Hepatocyte (in vitro differentiated cells): ENCODE measurements around the gene MBD5.

Source experiments
- EZH2phosphoT487 ChIP-seq: fragments of 200-600 bp; sonication (generic); IDR thresholded peaks from one replicate; pipeline ENCODE4 v1.6.1; 2018; ENCODE audit warnings: antibody characterized with exemption, mild to moderate bottlenecking, low read depth, moderate library complexity; ENCODE audit not compliant: unreplicated experiment, severe bottlenecking
- TF ChIP-seq, protein P1 (sequence below): fragments of 200-600 bp; sonication (generic); IDR thresholded peaks from 2 replicates; pipeline ENCODE4 v1.5.1; 2016; ENCODE audit warnings: antibody characterized with exemption, mild to moderate bottlenecking; ENCODE audit not compliant: poor library complexity

DNA sequence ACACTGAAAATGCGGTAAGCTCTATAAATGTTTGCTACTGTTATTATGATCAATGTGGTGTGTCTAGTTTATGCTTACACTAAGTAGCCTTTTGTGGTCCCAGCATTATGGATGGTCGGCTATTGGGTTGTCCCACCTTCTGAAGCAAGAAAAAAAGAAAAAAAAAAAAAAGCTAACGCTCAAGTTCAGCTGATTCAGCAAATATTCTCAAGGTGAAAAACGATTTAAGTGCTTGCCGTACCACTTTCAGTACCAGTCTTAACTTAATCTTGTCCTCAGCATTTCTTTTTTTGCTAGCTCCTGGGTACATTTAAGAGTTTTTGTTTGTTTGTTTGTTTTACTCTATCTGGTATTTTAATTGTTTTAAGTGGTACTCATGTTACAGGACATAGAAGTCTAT lies 87.5 kb downstream of the MBD5 start:
- TF ChIP-seq EZH2phosphoT487, result no peak
- TF ChIP-seq, protein P1, sequence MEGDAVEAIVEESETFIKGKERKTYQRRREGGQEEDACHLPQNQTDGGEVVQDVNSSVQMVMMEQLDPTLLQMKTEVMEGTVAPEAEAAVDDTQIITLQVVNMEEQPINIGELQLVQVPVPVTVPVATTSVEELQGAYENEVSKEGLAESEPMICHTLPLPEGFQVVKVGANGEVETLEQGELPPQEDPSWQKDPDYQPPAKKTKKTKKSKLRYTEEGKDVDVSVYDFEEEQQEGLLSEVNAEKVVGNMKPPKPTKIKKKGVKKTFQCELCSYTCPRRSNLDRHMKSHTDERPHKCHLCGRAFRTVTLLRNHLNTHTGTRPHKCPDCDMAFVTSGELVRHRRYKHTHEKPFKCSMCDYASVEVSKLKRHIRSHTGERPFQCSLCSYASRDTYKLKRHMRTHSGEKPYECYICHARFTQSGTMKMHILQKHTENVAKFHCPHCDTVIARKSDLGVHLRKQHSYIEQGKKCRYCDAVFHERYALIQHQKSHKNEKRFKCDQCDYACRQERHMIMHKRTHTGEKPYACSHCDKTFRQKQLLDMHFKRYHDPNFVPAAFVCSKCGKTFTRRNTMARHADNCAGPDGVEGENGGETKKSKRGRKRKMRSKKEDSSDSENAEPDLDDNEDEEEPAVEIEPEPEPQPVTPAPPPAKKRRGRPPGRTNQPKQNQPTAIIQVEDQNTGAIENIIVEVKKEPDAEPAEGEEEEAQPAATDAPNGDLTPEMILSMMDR, result no peak
